HFFc6 (cell line): Measurements from ENCODE around the gene NFATC3. TPM values are rescaled to one million over a fixed set of nuclear protein-coding genes. Genes with fewer than 3 reads are reported as not detected.

Source experiments
- DNase-seq: peaks from one replicate; pipeline ENCODE4 v3.0.0-alpha.2; 2018
- H3K27ac Mint-ChIP-seq: 2 replicates; pipeline ENCODE4 v1.8.0; 2020; ENCODE audit warnings: mild to moderate bottlenecking, mixed read lengths
- H3K27me3 Mint-ChIP-seq: 2 replicates; pipeline ENCODE4 v1.8.0; 2021; ENCODE audit warnings: mild to moderate bottlenecking, moderate library complexity, mixed read lengths; ENCODE audit not compliant: insufficient read depth
- H3K36me3 Mint-ChIP-seq: 2 replicates; pipeline ENCODE4 v1.8.0; 2021; ENCODE audit warnings: low read depth, mixed read lengths
- H3K4me1 Mint-ChIP-seq: 2 replicates; pipeline ENCODE4 v1.8.0; 2020; ENCODE audit warnings: low read depth, mixed read lengths
- H3K4me3 Mint-ChIP-seq: 2 replicates; pipeline ENCODE4 v1.8.0; 2020; ENCODE audit warnings: mild to moderate bottlenecking, moderate library complexity, mixed read lengths
- H3K9me3 Mint-ChIP-seq: 2 replicates; pipeline ENCODE4 v1.8.0; 2020; ENCODE audit warnings: mild to moderate bottlenecking, mixed read lengths
- CTCF ChIP-seq: fragments of 200-600 bp; sonication (generic); IDR thresholded peaks from 2 replicates; pipeline ENCODE4 v1.5.0; 2021; ENCODE audit warnings: antibody characterized with exemption, mild to moderate bottlenecking
- total RNA-seq, 6 experiments: library from RNA; stranded (reverse); fragmentation: NEBNext Ultra II Directional; extraction: Animal tissue kit (Norgen Biotek cat#: 25700); gene quantifications; 2 replicates in 1 of 6; 3 replicates in 5 of 6; pipeline ENCODE4 v1.2.3, GENCODE V29; 2021

The NFATC3 gene
- total RNA-seq, 6 experiments from 2014 or later, result 17.2 to 20.7 (median 19.9) TPM

DNA sequence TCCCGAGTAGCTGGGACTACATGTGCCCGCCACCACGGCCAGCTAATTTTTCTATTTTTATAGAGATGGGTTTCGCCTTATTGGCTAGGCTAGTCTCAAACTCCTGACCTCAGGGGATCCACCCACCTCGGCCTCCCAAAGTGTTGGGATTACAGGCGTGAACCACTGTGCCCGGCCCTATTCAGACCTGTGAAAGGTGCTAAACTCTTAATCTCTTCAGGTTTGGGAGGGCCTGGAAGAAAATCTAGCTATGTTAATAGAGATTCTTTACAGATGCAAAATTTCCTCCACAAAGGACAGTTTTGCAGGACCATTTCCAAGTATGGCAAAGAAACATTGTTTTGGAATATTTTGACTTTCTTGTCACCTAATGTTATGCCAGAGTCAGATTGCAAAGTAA lies 156.9 kb downstream of the NFATC3 start:
- Mint-ChIP-seq H3K27ac (no peak overlapping the region), H3K4me1 (peaks cover 34% of the 10 kb centered on the region), H3K4me3 (no peak overlapping the region), H3K9me3 (no peaks in the 10 kb centered on the region), H3K36me3 (no peaks in the 10 kb centered on the region), H3K27me3 (no peaks in the 10 kb centered on the region; the same call in 1 of the 2 replicates)
- TF ChIP-seq CTCF, result no peak
- DNase-seq, result no peak

DNA sequence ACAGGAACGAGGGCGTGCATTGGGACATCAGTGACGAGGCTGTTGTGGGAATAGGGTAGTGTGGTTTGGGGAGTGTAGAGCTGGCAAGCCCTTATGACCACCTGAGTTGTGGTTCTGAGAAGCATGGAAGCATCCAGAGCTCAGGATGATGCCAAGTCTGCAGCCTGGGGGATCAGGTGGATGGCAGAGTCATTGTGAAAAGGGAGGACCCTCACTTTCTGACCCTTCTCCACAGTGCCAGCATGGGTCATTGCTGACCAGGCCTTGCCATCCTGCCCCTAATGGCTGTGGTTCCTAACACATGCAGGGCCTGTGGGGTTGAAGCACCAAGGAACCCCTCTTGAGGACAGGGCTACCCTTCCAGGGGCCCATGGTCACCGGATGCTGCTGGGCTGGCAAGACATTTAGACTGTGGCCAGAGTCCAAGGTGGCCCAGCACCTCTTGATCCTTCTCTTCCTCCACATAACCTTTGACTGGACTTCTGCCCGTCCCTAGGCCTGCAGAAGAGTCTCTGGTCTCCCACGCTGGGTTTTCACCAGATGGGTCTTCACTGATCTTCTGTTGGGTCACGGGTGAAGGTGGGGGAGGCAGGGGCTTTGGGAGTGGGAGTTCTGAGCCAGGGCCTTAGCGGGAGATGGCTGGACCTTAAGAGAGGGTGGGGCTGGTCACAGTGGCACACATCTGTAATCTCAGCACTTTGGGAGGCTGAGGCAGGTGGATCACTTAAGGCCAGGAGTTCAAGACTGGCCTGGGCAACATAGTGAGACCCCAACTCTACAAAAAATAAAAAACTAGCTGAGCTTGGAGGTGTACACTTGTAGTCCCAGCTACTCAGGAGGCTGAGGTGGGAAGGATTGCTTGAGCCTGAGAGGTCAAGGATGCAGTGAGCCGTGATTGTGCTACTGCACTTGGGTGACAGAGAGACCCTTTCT lies 158.0 kb downstream of the NFATC3 start:
- no peaks in the 10 kb centered on the region; the same call in 1 of the 2 replicates for H3K27me3 Mint-ChIP-seq
- no peak for DNase-seq
- H3K27ac Mint-ChIP-seq, result no peak overlapping the region
- TF ChIP-seq CTCF, result no peak
- peaks cover 34% of the 10 kb centered on the region for H3K4me1 Mint-ChIP-seq
- peak overlapping the region; percentile 95 for H3K4me3 Mint-ChIP-seq
- H3K9me3 Mint-ChIP-seq, result no peaks in the 10 kb centered on the region
- no peaks in the 10 kb centered on the region; the same call in 1 of the 2 replicates for H3K36me3 Mint-ChIP-seq

GRCh38 chr16:68244481-68244902 lies 159.3 kb downstream of the NFATC3 start:
- Mint-ChIP-seq H3K27me3 (no peaks in the 10 kb centered on the region; the same call in 1 of the 2 replicates), H3K4me1 (peaks cover 34% of the 10 kb centered on the region), H3K4me3 (peak overlapping the region; percentile 95), H3K36me3 (peaks cover 2% of the 10 kb centered on the region; the same call in 1 of the 2 replicates), H3K9me3 (no peaks in the 10 kb centered on the region), H3K27ac (peak overlapping the region; percentile 85)
- no peak for DNase-seq
- TF ChIP-seq CTCF, result no peak

GRCh38 chr16:68244903-68245853 lies 160.0 kb downstream of the NFATC3 start, which contains the start of gene PLA2G15:
Gene PLA2G15, plus strand, starts transcription at chr16:68245373. Its CDS starts 54 bp downstream, at chr16:68245427.
- Mint-ChIP-seq H3K27me3 (no peaks in the 10 kb centered on the region; the same call in 1 of the 2 replicates), H3K9me3 (no peaks in the 10 kb centered on the region), H3K4me3 (peak within 1 kb of the TSS; percentile 95), H3K36me3 (peaks cover 8% of the 10 kb centered on the region; the same call in 1 of the 2 replicates), H3K4me1 (peaks cover 34% of the 10 kb centered on the region), H3K27ac (peak within 1 kb of the TSS; percentile 85)
- no peak for TF ChIP-seq CTCF
- peak; percentile 93 for DNase-seq

DNA sequence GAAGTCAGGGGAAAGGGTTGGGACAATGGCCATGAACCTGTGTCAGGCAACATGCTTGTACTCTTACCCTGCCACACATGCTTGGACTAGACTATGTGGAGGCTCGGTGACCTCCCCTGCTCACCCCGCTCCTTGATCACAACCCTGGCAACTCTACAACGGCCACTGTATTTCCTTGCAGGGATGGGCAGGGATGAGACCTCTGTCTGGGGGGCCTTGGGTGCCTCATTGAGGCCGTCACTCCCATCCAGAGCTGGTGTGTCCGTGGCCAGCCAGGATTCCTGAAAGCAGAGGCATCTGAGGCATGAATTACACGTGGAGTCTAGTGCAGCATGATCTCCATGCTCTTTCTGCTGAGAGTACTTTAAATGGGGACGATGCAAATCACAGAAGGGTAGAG lies 161.0 kb downstream of the NFATC3 start:
- peaks cover 34% of the 10 kb centered on the region for H3K4me1 Mint-ChIP-seq
- H3K4me3 Mint-ChIP-seq, result peak overlapping the region; percentile 95

More for the DNA sequence above, 161.0 kb downstream of the NFATC3 start:
- no peaks in the 10 kb centered on the region for H3K9me3 Mint-ChIP-seq
- H3K27ac Mint-ChIP-seq, result 0 out of 2 replicates have a peak overlapping the region, but pooled peaks have one; percentile 14
- H3K36me3 Mint-ChIP-seq, result peaks cover 8% of the 10 kb centered on the region; the same call in 1 of the 2 replicates
- no peak for TF ChIP-seq CTCF
- no peak for DNase-seq
- no peaks in the 10 kb centered on the region; the same call in 1 of the 2 replicates for H3K27me3 Mint-ChIP-seq
